ENCODE results near the gene RPS3A.

GRCh38 chr4:151092488-151092887, 6.9 kb upstream of the RPS3A start:
- TF ChIP-seq, protein P1, sequence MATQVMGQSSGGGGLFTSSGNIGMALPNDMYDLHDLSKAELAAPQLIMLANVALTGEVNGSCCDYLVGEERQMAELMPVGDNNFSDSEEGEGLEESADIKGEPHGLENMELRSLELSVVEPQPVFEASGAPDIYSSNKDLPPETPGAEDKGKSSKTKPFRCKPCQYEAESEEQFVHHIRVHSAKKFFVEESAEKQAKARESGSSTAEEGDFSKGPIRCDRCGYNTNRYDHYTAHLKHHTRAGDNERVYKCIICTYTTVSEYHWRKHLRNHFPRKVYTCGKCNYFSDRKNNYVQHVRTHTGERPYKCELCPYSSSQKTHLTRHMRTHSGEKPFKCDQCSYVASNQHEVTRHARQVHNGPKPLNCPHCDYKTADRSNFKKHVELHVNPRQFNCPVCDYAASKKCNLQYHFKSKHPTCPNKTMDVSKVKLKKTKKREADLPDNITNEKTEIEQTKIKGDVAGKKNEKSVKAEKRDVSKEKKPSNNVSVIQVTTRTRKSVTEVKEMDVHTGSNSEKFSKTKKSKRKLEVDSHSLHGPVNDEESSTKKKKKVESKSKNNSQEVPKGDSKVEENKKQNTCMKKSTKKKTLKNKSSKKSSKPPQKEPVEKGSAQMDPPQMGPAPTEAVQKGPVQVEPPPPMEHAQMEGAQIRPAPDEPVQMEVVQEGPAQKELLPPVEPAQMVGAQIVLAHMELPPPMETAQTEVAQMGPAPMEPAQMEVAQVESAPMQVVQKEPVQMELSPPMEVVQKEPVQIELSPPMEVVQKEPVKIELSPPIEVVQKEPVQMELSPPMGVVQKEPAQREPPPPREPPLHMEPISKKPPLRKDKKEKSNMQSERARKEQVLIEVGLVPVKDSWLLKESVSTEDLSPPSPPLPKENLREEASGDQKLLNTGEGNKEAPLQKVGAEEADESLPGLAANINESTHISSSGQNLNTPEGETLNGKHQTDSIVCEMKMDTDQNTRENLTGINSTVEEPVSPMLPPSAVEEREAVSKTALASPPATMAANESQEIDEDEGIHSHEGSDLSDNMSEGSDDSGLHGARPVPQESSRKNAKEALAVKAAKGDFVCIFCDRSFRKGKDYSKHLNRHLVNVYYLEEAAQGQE (IDR thresholded peaks at IDR 0.05), result no peak
- TF ChIP-seq POLR2A (IDR thresholded peaks at IDR 0.05; ENCODE audit: low read length) (no peak), FOSL2 (IDR thresholded peaks at IDR 0.05) (no peak), FOSL2 (CRISPR knock-in tag; IDR thresholded peaks at IDR 0.05) (no peak), TP53 (CRISPR knock-in tag; IDR thresholded peaks at IDR 0.05) (no peak), NR3C1 (IDR thresholded peaks at IDR 0.05) (no peak), NPAS2 (CRISPR knock-in tag; IDR thresholded peaks at IDR 0.05; ENCODE audit: borderline replicate concordance) (no peak), EP300 (IDR thresholded peaks at IDR 0.05) (no peak), RFX5 (IDR thresholded peaks at IDR 0.05) (no peak), HOXB13 (CRISPR knock-in tag; IDR thresholded peaks at IDR 0.05; ENCODE audit: low read depth) (no peak)
- TF ChIP-seq, protein P2, sequence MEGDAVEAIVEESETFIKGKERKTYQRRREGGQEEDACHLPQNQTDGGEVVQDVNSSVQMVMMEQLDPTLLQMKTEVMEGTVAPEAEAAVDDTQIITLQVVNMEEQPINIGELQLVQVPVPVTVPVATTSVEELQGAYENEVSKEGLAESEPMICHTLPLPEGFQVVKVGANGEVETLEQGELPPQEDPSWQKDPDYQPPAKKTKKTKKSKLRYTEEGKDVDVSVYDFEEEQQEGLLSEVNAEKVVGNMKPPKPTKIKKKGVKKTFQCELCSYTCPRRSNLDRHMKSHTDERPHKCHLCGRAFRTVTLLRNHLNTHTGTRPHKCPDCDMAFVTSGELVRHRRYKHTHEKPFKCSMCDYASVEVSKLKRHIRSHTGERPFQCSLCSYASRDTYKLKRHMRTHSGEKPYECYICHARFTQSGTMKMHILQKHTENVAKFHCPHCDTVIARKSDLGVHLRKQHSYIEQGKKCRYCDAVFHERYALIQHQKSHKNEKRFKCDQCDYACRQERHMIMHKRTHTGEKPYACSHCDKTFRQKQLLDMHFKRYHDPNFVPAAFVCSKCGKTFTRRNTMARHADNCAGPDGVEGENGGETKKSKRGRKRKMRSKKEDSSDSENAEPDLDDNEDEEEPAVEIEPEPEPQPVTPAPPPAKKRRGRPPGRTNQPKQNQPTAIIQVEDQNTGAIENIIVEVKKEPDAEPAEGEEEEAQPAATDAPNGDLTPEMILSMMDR (IDR thresholded peaks at IDR 0.05), result no peak
- TF ChIP-seq, protein P3, sequence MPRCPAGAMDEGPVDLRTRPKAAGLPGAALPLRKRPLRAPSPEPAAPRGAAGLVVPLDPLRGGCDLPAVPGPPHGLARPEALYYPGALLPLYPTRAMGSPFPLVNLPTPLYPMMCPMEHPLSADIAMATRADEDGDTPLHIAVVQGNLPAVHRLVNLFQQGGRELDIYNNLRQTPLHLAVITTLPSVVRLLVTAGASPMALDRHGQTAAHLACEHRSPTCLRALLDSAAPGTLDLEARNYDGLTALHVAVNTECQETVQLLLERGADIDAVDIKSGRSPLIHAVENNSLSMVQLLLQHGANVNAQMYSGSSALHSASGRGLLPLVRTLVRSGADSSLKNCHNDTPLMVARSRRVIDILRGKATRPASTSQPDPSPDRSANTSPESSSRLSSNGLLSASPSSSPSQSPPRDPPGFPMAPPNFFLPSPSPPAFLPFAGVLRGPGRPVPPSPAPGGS (IDR thresholded peaks at IDR 0.05), result no peak
- TF ChIP-seq, protein P4, sequence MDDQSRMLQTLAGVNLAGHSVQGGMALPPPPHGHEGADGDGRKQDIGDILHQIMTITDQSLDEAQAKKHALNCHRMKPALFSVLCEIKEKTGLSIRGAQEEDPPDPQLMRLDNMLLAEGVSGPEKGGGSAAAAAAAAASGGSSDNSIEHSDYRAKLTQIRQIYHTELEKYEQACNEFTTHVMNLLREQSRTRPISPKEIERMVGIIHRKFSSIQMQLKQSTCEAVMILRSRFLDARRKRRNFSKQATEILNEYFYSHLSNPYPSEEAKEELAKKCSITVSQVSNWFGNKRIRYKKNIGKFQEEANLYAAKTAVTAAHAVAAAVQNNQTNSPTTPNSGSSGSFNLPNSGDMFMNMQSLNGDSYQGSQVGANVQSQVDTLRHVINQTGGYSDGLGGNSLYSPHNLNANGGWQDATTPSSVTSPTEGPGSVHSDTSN (IDR thresholded peaks at IDR 0.05), result no peak

Data from A549 (cell line).